ENCODE data around the gene MYBL2.

MYBL2 gene

DNA sequence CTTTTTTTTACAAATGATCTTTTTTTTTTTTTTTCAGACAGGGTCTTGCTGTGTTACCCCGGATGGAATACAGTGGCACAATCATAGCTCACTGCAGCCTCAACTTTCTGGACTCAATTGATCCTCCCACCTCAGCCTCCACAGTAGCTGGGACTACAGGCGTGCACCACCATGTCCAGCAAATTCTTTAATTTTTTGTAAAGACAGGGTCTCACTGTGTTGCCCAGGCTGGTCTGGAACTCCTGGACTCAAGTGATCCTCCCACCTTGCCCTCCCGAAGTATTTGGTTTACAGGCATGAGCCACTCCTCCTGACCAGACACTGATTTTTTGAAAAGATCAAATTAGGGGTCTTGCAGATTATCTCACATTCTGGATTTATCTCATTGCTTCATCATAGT is 11.0 kb upstream of the MYBL2 start:
- no peak overlapping the region for H3K4me3 ChIP-seq (ENCODE audit: low read length)
- TF ChIP-seq, protein P1, sequence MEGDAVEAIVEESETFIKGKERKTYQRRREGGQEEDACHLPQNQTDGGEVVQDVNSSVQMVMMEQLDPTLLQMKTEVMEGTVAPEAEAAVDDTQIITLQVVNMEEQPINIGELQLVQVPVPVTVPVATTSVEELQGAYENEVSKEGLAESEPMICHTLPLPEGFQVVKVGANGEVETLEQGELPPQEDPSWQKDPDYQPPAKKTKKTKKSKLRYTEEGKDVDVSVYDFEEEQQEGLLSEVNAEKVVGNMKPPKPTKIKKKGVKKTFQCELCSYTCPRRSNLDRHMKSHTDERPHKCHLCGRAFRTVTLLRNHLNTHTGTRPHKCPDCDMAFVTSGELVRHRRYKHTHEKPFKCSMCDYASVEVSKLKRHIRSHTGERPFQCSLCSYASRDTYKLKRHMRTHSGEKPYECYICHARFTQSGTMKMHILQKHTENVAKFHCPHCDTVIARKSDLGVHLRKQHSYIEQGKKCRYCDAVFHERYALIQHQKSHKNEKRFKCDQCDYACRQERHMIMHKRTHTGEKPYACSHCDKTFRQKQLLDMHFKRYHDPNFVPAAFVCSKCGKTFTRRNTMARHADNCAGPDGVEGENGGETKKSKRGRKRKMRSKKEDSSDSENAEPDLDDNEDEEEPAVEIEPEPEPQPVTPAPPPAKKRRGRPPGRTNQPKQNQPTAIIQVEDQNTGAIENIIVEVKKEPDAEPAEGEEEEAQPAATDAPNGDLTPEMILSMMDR (conservative IDR thresholded peaks at IDR 0.05; ENCODE audit: low read length), result no peak
- DNase-seq (ENCODE audit: low read depth), result no peak

DNA sequence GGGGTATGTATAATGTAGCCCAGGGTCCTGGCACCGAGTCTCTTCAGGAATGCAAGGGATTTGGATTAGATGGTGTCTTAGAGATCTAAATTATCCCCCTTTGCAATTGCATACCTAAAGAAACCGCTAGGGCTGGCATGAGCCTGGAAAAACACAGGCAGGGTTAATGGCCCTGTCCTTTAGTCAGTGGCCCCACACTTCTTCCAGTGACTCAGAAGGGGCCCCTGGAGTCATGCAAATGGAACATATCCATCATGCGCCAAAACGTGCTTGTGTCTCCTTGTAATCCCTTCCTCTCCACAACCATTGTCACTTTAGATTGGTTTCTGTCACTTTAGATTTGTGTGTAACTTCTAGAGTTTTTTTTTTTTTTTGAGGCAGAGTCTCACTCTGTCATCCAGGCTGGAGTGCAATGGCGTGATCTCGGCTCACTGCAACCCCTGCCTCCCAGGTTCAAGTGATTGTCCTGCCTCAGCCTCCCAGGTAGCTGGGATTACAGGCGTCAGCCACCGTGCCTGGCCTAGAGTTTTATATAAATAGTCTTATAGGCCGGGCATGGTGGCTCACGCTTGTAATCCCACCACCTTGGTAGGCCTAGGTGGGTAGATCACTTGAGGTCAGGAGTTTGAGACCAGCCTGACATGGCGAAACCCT is 8.7 kb upstream of the MYBL2 start:
- DNase-seq (ENCODE audit: low read depth), result peak; percentile 12
- TF ChIP-seq, protein P1 (conservative IDR thresholded peaks at IDR 0.05; ENCODE audit: low read length), result no peak
- peak overlapping the region; percentile 84 for H3K4me3 ChIP-seq (ENCODE audit: low read length)

DNA sequence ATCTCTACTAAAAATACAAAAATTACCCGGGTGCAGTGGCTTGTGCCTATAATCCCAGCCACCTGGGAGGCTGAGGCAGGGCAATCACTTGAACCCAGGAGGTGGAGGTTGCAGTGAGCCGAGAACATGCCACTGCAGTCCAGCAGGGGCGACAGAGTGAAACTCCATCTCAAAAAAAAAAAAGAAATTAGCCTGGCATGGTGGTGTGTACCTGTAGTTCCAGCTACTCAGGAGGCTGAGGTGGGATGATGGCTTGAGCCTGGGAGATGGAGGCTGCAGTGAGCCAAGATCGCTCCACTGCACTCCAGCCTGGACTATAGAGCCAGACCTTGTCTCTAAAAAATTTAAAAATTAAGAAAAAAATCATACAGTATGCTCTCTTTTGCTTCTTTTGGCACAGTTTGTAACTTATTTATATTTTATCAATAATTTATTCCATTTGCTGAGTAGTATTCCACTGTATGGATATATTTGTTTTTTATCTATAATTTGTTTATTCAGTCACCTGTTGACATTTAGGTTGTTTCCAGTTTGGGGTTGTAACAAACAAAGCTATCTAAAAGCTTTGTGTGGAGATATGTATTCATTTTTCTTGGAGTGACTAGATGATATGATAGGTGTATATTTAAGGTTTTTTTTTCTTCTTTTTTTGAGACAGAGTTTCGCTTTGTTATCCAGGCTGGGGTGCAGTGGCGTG is 8.0 kb upstream of the MYBL2 start:
- DNase-seq (ENCODE audit: low read depth), result no peak
- H3K4me3 ChIP-seq (ENCODE audit: low read length), result no peak overlapping the region
- TF ChIP-seq, protein P1 (conservative IDR thresholded peaks at IDR 0.05; ENCODE audit: low read length), result 0 out of 2 replicates have a peak, but pooled peaks have one; percentile 10

DNA sequence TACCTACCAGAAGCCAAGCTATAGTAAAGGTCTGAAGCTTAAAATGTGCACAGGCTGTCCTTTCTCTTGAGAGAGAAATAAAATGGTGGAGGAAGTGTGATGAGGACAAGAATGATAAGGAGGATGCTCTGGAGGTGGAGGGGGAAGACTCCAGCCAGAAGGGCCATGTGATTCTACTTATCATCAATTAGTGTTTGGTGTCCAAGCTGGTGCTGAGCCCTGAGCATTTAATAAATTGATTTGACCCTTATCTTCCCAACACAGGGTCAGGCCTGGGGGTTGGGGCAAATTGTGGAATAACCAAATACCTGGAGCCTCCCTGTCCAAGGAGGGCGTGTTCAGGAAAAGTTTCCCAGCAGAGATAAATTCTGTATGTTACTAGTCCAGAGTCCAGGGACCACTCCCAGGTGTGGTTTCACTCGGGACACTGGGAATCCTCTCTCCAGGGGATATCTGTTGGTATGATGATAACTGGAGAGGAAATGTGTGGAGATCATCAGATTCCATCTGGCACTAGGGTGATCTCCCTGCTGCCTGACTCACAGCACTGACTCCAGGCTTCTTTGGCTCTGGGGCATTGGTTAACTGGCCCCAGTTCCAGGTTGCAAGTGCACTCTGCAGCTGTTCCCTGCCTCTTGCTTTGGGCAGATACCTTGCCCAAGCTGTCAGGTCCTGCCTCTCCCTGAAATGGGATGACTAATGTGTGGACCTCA is 3.8 kb upstream of the MYBL2 start:
- TF ChIP-seq, protein P1 (conservative IDR thresholded peaks at IDR 0.05; ENCODE audit: low read length), result no peak
- H3K4me3 ChIP-seq (ENCODE audit: low read length), result no peak overlapping the region
- peak; percentile 18 for DNase-seq (ENCODE audit: low read depth)

DNA sequence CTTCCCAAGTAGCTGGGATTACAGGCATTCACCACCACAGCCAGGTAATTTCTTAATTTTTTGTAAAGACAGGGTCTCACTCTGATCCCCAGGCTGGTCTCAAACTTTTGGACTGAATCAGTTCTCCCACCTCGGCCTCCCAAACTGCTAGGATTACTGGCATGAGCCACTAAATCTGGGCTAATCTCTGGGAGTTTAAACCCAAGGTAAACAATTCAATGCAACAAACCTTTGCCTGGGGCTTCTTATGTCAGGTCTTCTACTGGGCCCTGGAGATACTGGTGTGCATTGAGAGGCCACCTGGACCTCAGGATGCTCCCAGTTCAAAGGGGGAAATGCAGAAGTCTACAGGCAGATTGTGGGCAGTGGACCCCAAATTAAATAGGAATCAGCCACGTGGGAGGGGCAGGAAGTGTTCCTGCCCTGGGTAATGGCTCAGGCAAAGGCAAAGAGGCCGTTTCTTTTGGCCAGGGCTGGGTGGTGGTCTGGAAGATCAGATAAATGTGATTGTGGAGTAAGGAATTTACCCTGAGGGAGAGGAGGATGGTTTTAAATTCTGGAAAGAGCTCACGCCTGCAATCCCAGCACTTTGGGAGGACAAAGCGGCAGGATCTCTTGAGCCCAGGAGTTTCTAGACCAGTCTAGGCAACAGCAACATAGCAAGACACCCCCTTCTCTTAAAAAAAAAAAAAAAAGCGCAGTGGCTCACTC is 1.3 kb upstream of the MYBL2 start:
- TF ChIP-seq, protein P1 (conservative IDR thresholded peaks at IDR 0.05; ENCODE audit: low read length), result no peak
- no peak overlapping the region for H3K4me3 ChIP-seq (ENCODE audit: low read length)
- DNase-seq (ENCODE audit: low read depth), result no peak

DNA sequence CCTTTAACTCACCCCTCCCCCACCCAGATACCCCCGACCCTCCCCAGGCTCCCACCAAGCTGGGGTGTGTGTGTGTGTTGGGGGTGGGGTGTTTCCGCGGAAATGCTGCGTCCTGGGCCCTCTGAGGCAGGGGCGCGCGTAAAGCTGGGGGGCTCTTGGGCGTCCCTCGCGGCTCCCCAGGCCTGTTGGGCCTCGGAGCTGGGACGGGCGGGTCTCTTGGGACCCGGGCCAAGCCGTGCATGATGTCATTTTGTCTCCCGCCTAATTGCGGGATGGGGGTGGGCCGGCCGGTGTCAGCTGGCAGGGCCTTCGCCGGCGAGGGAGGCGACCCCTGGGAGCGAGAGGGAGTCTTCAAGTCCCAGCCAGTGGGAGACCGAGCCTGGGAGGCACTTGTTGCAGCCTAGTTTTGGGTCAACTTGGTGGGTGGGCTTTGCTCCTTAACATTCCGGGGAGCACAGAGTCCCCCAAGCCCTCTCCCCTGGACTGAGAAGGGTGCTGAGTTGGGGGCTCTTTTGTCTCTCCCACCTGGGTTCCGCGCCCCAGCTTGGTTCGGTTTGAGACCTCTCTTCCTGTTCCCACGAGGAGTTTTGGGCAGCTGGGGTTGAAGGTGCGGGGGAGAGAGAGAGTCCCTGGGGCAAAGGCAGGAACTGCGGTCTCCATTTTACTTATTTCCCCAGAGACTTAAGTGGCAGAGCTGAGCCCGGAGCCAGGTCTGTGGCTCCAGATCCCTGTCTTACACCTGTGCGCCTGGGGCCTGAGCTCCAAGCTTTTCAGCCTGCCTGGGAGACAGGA is 623 bp downstream of the MYBL2 start:
- peak overlapping the region; percentile 41 for H3K4me3 ChIP-seq (ENCODE audit: low read length)
- TF ChIP-seq, protein P1 (conservative IDR thresholded peaks at IDR 0.05; ENCODE audit: low read length), result no peak
- DNase-seq (ENCODE audit: low read depth), result no peak
